Stimulated activated CD8-positive, alpha-beta memory T cell treated with anti-CD3 and anti-CD28 coated beads, Interleukin-7, amount 100 ng/mL, for 24 hours (primary cell): ENCODE data around the gene MYBBP1A.
A peak's percentile ranks its signal among the peaks of the same experiment; 100 is the strongest.
"Not testable (repeated sequence)": the region's sequence is repeated elsewhere in the genome, so short reads cannot be mapped to it uniquely, and the experiment has no call there.

Source experiments
- DNase-seq: peaks from one replicate; pipeline ENCODE4 v3.0.0-alpha.2; 2020; ENCODE audit warnings: low read depth

MYBBP1A gene

GRCh38 chr17:4590042-4590441 is 34.9 kb upstream of the MYBBP1A start:
- DNase-seq: not testable (repeated sequence)

- no peak for DNase-seq
These were observed 33.9 kb upstream of the MYBBP1A start for GRCh38 chr17:4588898-4589625.

GRCh38 chr17:4588391-4588790 is 33.2 kb upstream of the MYBBP1A start:
- DNase-seq: no peak

GRCh38 chr17:4587803-4588202 is 32.6 kb upstream of the MYBBP1A start:
- DNase-seq: no peak

- DNase-seq: no peak
These were observed 32.0 kb upstream of the MYBBP1A start for GRCh38 chr17:4587195-4587594.

- DNase-seq: no peak
These were observed 30.9 kb upstream of the MYBBP1A start for GRCh38 chr17:4586043-4586442.

- DNase-seq: no peak
These were observed 30.4 kb upstream of the MYBBP1A start for GRCh38 chr17:4585638-4585994.

GRCh38 chr17:4584917-4585637 is 29.9 kb upstream of the MYBBP1A start:
- no peak for DNase-seq

- no peak for DNase-seq
These were observed 29.1 kb upstream of the MYBBP1A start, which contains the start of gene SMTNL2 for GRCh38 chr17:4584101-4584916. Gene SMTNL2 (plus strand): TSS chr17:4584529. CDS start chr17:4584606, 77 bp downstream.

GRCh38 chr17:4583782-4584100 is 28.6 kb upstream of the MYBBP1A start:
- no peak for DNase-seq

- no peak for DNase-seq
These were observed 28.0 kb upstream of the MYBBP1A start for GRCh38 chr17:4583206-4583605.

GRCh38 chr17:4582691-4583090 is 27.5 kb upstream of the MYBBP1A start:
- DNase-seq: no peak

- no peak for DNase-seq
These were observed 26.9 kb upstream of the MYBBP1A start for GRCh38 chr17:4582101-4582501.

- DNase-seq: no peak
These were observed 25.1 kb upstream of the MYBBP1A start for GRCh38 chr17:4580291-4580690.

- DNase-seq: no peak
These were observed 24.5 kb upstream of the MYBBP1A start for GRCh38 chr17:4579678-4580077.

- DNase-seq: not testable (repeated sequence)
These were observed 23.2 kb upstream of the MYBBP1A start for GRCh38 chr17:4578349-4578748.

GRCh38 chr17:4577386-4577993 is 22.3 kb upstream of the MYBBP1A start:
- DNase-seq: no peak

GRCh38 chr17:4576729-4577322 is 21.6 kb upstream of the MYBBP1A start:
- no peak for DNase-seq

- no peak for DNase-seq
These were observed 21.0 kb upstream of the MYBBP1A start for GRCh38 chr17:4576161-4576558.

- DNase-seq: no peak
These were observed 19.4 kb upstream of the MYBBP1A start for GRCh38 chr17:4574448-4575045.

GRCh38 chr17:4573669-4574068 is 18.5 kb upstream of the MYBBP1A start:
- peak; percentile 40 for DNase-seq

- no peak for DNase-seq
These were observed 17.9 kb upstream of the MYBBP1A start for GRCh38 chr17:4573115-4573514.
